HepG2 (cell line): ENCODE results near the gene PLPP7. TPM values are rescaled to one million over a fixed set of nuclear protein-coding genes. Genes with fewer than 3 reads are reported as not detected.
A peak's percentile ranks its signal among the peaks of the same experiment; 100 is the strongest.

Source experiments
- ATAC-seq: fragments of 200-7000 bp; cut with Tn5 transposase; 3 replicates; pipeline ENCODE4 v1.9.1; 2020; ENCODE audit warnings: mild to moderate bottlenecking, moderate library complexity
- BruUV-seq: library from RNA; stranded (reverse); fragments of 400-500 nt; replicated peaks from 2 replicates; lab custom pipeline; 2021; lab: Mats Ljungman, UMichigan
- CTCF ChIA-PET: fragments of 300-600 bp; formaldehyde crosslinking; extraction: SDS; loops from one replicate; lab custom pipeline; 2021; ENCODE audit warnings: low total read pairs, inconsistent platforms, low intra/inter-chr PET ratio; lab: Yijun Ruan, JAX
- POLR2A ChIA-PET: fragments of 350-600 bp; sonication (Branson Sonifier 250); formaldehyde crosslinking; loops from one replicate; lab custom pipeline; 2020; ENCODE audit warnings: antibody characterized with exemption, inconsistent platforms; lab: Yijun Ruan, JAX
- DNase-seq: peaks from one replicate; pipeline ENCODE4 v3.0.0-alpha.2; 2015; ENCODE audit warnings: low spot score
- FAIRE-seq: peaks from 3 replicates; lab custom pipeline; 2011; peaks lifted over from hg19 to GRCh38; lab: Jason Lieb, UNC
- H2AFZ ChIP-seq: one replicate; pipeline ENCODE4 v1.6.1; 2011; ENCODE audit warnings: low read length, inconsistent platforms
- H3K27ac ChIP-seq: fragments of 300-600 bp; 3 replicates; pipeline ENCODE4 v1.8.0; 2011; ENCODE audit warnings: mixed run types, mild to moderate bottlenecking, mixed read lengths, low read length, inconsistent platforms; ENCODE audit not compliant: insufficient read depth; ENCODE audit errors: extremely low read length
- H3K27me3 ChIP-seq, 2 experiments: fragments of 200-600 bp in 1 of 2; 2 replicates in 1 of 2; 3 replicates in 1 of 2; pipeline versions ENCODE4 v1.6.0 to v1.8.0; 2011; ENCODE audit warnings: low read length in 2 of 2, mild to moderate bottlenecking in 2 of 2, moderate library complexity in 2 of 2, inconsistent platforms in 1 of 2; ENCODE audit not compliant: insufficient read depth in 2 of 2, control insufficient read depth in 1 of 2
- H3K36me3 ChIP-seq, 2 experiments: fragments of 200-600 bp in 1 of 2; replicated peaks in 1 of 2; 2 replicates in 1 of 2; 3 replicates in 1 of 2; pipeline versions ENCODE4 v1.5.1 to v1.8.0; 2011; ENCODE audit warnings: low read length in 2 of 2, inconsistent platforms in 1 of 2; ENCODE audit not compliant: insufficient read depth in 2 of 2, control insufficient read depth in 1 of 2
- H3K4me1 ChIP-seq: 2 replicates; pipeline ENCODE4 v1.5.1; 2012; ENCODE audit warnings: low read length, inconsistent platforms; ENCODE audit not compliant: insufficient read depth
- H3K4me2 ChIP-seq: 2 replicates; pipeline ENCODE4 v1.6.0; 2011; ENCODE audit warnings: low read depth, low read length, inconsistent platforms
- H3K4me3 ChIP-seq, 3 experiments: fragments of 200-600 bp in 1 of 3; sonication (generic), shearing (Covaris generic) in 1 of 3; replicated peaks in 1 of 3; 2 replicates each; pipeline ENCODE4 v1.5.1; 2011 to 2016; ENCODE audit warnings: low read length in 3 of 3, inconsistent platforms in 2 of 3, low read depth in 2 of 3, mild to moderate bottlenecking in 2 of 3, control low read depth in 1 of 3, mixed read lengths in 1 of 3; ENCODE audit not compliant: insufficient read depth in 1 of 3
- H3K79me2 ChIP-seq: one replicate; pipeline ENCODE4 v1.6.1; 2011; ENCODE audit warnings: low read length, inconsistent platforms; ENCODE audit not compliant: insufficient read depth
- H3K9ac ChIP-seq: 2 replicates; pipeline ENCODE4 v1.6.0; 2011; ENCODE audit warnings: mild to moderate bottlenecking, low read depth, low read length, inconsistent platforms; ENCODE audit not compliant: insufficient read depth
- H3K9me3 ChIP-seq: 2 replicates; pipeline ENCODE4 v1.5.1; 2012; ENCODE audit warnings: mild to moderate bottlenecking, low read length
- H4K20me1 ChIP-seq: 2 replicates; pipeline ENCODE4 v1.6.0; 2011; ENCODE audit warnings: inconsistent platforms, mild to moderate bottlenecking, low read length, moderate library complexity; ENCODE audit not compliant: insufficient read depth
- ARNT2 ChIP-seq: sonication (generic); formaldehyde crosslinking; IDR thresholded peaks from 2 replicates; pipeline ENCODE4 v1.8.0; 2022; ENCODE audit warnings: mild to moderate bottlenecking, low read depth, missing genetic modification reagents, moderate library complexity
- CREB1 ChIP-seq, 2 experiments: fragments of 450-650 bp in 1 of 2; IDR thresholded peaks; 2 replicates each; pipeline ENCODE4 v1.6.1; 2016 to 2017; ENCODE audit warnings: control low read depth in 1 of 2, mild to moderate bottlenecking in 1 of 2, missing compliant biosample characterization in 1 of 2, missing genetic modification characterization in 1 of 2
- HOMEZ ChIP-seq: IDR thresholded peaks from 2 replicates; pipeline ENCODE4 v1.6.1; 2016; ENCODE audit warnings: low read depth
- MXI1 ChIP-seq: IDR thresholded peaks from 3 replicates; pipeline ENCODE4 v1.6.1; 2012; ENCODE audit warnings: low read depth, low read length, inconsistent platforms, borderline replicate concordance
- THAP11 ChIP-seq: IDR thresholded peaks from 2 replicates; pipeline ENCODE4 v1.6.1; 2016; ENCODE audit warnings: missing biosample characterization, missing genetic modification reagents
- UBTF ChIP-seq: sonication (generic); formaldehyde crosslinking; IDR thresholded peaks from 2 replicates; pipeline ENCODE4 v1.4.0; 2020; ENCODE audit warnings: mild to moderate bottlenecking, missing genetic modification reagents
- XRCC5 ChIP-seq: fragments of 200-400 bp; formaldehyde crosslinking; optimal IDR thresholded peaks from 2 replicates; pipeline ENCODE3; 2017; ENCODE audit warnings: mild to moderate bottlenecking, low read length
- ZFX ChIP-seq: sonication (generic); formaldehyde crosslinking; IDR thresholded peaks from 2 replicates; pipeline ENCODE4 v1.4.0; 2020; ENCODE audit warnings: mild to moderate bottlenecking, low read depth, missing genetic modification reagents, moderate library complexity
- ZNF17 ChIP-seq: sonication (generic); formaldehyde crosslinking; IDR thresholded peaks from 2 replicates; pipeline ENCODE4 v1.5.0; 2020; ENCODE audit warnings: mild to moderate bottlenecking, missing genetic modification reagents
- ZNF501 ChIP-seq: sonication (generic); formaldehyde crosslinking; IDR thresholded peaks from 2 replicates; pipeline ENCODE4 v1.5.1; 2020; ENCODE audit warnings: mild to moderate bottlenecking, moderate library complexity, missing genetic modification reagents
- ZNF547 ChIP-seq: sonication (generic); formaldehyde crosslinking; IDR thresholded peaks from 2 replicates; pipeline ENCODE4 v1.5.1; 2020; ENCODE audit warnings: mild to moderate bottlenecking, missing genetic modification reagents
- ZNF777 ChIP-seq: sonication (generic); formaldehyde crosslinking; IDR thresholded peaks from 2 replicates; pipeline ENCODE4 v1.4.0; 2020; ENCODE audit warnings: missing genetic modification reagents
- WGBS: methylation state at CpG from one replicate; pipeline ENCODE4 v1.1.6; 2017; ENCODE audit warnings: low lambda C conversion rate; 5-methylcytosine and 5-hydroxymethylcytosine counted together
- in situ Hi-C: cut with HindIII; loops from 2 replicates; pipeline ENCODE4 v1.10.0; 2017; ENCODE audit warnings: low pct_unique_long_range_greater_than_20kb; ENCODE audit not compliant: extremely low pct_ligation_motif_present
- intact Hi-C: fragments of 100-400 bp; cut with micrococcal nuclease; formaldehyde crosslinking; loops from one replicate; pipeline ENCODE4 v1.10.0; 2022; ENCODE audit not compliant: unreplicated experiment
- polyA plus RNA-seq, 8 experiments: library from polyadenylated mRNA; depleted of rRNA in 3 of 8; stranded (reverse) in 7 of 8; unstranded in 1 of 8; fragments of >200 nt; fragmentation: Illumina TruSeq in 4 of 8; extraction: Trizol in 4 of 8; gene quantifications; 2 replicates each; pipeline versions ENCODE4 v1.2.1 to v1.2.3, GENCODE V29; 2011 to 2016; ENCODE audit warnings: low read depth in 4 of 8, missing spikeins in 1 of 8, mixed read lengths in 1 of 8; ENCODE audit not compliant: insufficient read depth in 1 of 8
- total RNA-seq, 5 experiments: library from RNA; depleted of rRNA; stranded (reverse); fragments of >200 nt; fragmentation: Illumina TruSeq; extraction: Trizol; gene quantifications; 2 replicates each; pipeline ENCODE4 v1.2.3, GENCODE V29; 2016; ENCODE audit warnings: low read depth in 1 of 5
- TF ChIP-seq, protein P1 (sequence below), 2 experiments: sonication (generic) in 1 of 2; formaldehyde crosslinking in 1 of 2; IDR thresholded peaks; 2 replicates each; pipeline versions ENCODE4 v1.4.0 to v1.6.1; 2018 to 2020; ENCODE audit warnings: missing genetic modification reagents in 2 of 2, borderline replicate concordance in 1 of 2, low read depth in 1 of 2, mild to moderate bottlenecking in 1 of 2, missing biosample characterization in 1 of 2
- TF ChIP-seq, protein P2 (sequence below): sonication (generic); formaldehyde crosslinking; IDR thresholded peaks from 2 replicates; pipeline ENCODE4 v1.4.0; 2020; ENCODE audit warnings: mild to moderate bottlenecking, low read depth, missing genetic modification reagents
- TF ChIP-seq, protein P3 (sequence below): sonication (generic); formaldehyde crosslinking; IDR thresholded peaks from 2 replicates; pipeline ENCODE4 v1.5.1; 2020; ENCODE audit warnings: missing genetic modification reagents, mild to moderate bottlenecking, borderline replicate concordance

PLPP7 gene
- total and polyA plus RNA-seq, 2 of the 13 experiments (the other 11 are each of a cell fraction or from before 2014, with no cell fraction given) = 0.33 to 1.2 TPM

DNA sequence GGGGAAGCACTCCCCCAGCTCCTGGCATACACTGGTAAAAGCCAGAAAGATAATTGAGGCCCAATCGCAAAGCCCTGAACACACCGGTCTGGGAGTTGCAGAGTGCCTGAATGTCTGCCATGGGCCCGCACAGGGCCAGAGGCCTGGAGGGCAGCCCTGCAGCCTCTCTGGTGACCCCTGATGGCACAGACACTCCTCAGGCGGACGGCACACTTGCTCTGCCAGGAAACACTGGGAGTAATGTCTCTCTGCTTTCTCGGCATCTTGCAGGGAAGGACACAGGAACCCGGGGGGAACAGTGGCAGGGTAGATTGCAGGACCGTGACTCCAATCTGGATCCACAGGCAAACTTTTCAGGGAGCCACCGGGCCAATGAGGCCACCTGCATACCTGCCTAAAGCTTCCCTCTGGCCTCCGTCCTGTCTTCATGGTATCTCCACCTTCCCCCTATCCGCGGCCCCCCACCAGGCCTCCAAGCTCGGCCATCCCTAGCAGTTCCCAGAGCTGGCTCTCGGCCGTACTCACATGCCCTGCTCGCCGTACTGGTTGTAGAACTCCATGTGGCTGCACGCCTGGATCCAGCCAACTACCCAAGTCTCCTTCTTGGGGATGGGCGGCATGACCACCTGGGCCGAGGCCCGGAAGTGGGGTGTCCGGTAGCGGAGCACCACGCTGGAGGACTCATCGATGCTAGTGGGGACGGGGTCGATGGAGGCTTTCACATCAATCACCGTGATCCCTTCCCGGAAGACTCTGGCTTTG, 14.0 kb upstream of the PLPP7 start:
- peak; percentile 48 for DNase-seq
- H3K4me3 ChIP-seq = peak overlapping the region; percentile 26 to 68 (median 42); a peak in 5 of 6 replicates
- TF ChIP-seq ZNF547 (CRISPR knock-in tag) (0 out of 2 replicates have a peak, but pooled peaks have one; percentile 14), MXI1 (no peak), THAP11 (CRISPR knock-in tag) (0 out of 2 replicates have a peak, but pooled peaks have one; percentile 29), CREB1 (IDR thresholded peaks at IDR 0.05) (no peak), CREB1 (CRISPR knock-in tag; IDR thresholded peaks at IDR 0.05) (no peak), ZNF17 (CRISPR knock-in tag) (no peak), ZNF777 (CRISPR knock-in tag) (peak; percentile 72), XRCC5 (peak; percentile 75), ZNF501 (CRISPR knock-in tag) (peak; percentile 34; the same call in 1 of the 2 replicates), ZFX (CRISPR knock-in tag) (peak; percentile 86), ARNT2 (CRISPR knock-in tag) (0 out of 2 replicates have a peak, but pooled peaks have one; percentile 34), HOMEZ (CRISPR knock-in tag) (no peak), UBTF (CRISPR knock-in tag) (peak; percentile 45; the same call in 1 of the 2 replicates)
- TF ChIP-seq, protein P1, sequence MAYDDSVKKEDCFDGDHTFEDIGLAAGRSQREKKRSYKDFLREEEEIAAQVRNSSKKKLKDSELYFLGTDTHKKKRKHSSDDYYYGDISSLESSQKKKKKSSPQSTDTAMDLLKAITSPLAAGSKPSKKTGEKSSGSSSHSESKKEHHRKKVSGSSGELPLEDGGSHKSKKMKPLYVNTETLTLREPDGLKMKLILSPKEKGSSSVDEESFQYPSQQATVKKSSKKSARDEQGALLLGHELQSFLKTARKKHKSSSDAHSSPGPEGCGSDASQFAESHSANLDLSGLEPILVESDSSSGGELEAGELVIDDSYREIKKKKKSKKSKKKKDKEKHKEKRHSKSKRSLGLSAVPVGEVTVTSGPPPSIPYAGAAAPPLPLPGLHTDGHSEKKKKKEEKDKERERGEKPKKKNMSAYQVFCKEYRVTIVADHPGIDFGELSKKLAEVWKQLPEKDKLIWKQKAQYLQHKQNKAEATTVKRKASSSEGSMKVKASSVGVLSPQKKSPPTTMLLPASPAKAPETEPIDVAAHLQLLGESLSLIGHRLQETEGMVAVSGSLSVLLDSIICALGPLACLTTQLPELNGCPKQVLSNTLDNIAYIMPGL (CRISPR knock-in tag; IDR thresholded peaks at IDR 0.05; ENCODE audit: borderline replicate concordance in 1 of 2, low read depth in 1 of 2) = peak; percentile 26 to 30; a peak in 1 of 4 replicates
- TF ChIP-seq, protein P2, sequence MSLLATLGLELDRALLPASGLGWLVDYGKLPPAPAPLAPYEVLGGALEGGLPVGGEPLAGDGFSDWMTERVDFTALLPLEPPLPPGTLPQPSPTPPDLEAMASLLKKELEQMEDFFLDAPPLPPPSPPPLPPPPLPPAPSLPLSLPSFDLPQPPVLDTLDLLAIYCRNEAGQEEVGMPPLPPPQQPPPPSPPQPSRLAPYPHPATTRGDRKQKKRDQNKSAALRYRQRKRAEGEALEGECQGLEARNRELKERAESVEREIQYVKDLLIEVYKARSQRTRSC = no peak
- TF ChIP-seq, protein P3, sequence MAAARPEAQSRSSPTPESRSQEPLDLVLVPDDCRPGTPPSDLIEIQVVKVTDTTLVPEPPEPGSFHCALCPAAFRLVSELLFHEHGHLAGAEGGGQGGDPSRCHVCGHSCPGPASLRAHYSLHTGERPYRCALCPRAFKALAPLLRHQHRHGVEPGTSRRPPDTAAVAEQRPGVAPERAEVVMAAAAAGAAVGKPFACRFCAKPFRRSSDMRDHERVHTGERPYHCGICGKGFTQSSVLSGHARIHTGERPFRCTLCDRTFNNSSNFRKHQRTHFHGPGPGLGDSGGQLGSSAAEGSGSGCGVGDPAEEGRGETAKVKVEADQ (CRISPR knock-in tag) = 0 out of 2 replicates have a peak, but pooled peaks have one; percentile 16

More for the DNA sequence above, 14.0 kb upstream of the PLPP7 start:
- H3K9me3 ChIP-seq = no peaks in the 10 kb centered on the region
- peaks cover 52% of the 10 kb centered on the region for H3K4me1 ChIP-seq
- peak overlapping the region; percentile 53; the same call in 1 of the 2 replicates for H3K9ac ChIP-seq
- ATAC-seq (peak; percentile 91), FAIRE-seq (peak; percentile 78)
- H3K4me2 ChIP-seq = peak overlapping the region; percentile 86
- ChIA-PET CTCF (no interaction called here), POLR2A (no interaction called here)
- intact Hi-C loops = loop anchor here (5.0 to 10.0 kb wide), 2 partner anchors 49 to 98 kb away; no protein-coding TSS in a partner anchor
- H3K27me3 ChIP-seq = peaks cover 17 to 64% of the 10 kb centered on the region in 2 experiments
- no TSS peak for BruUV-seq
- H3K79me2 ChIP-seq = no peaks in the 10 kb centered on the region
- WGBS = 68% methylated on average over 12 of the region's 29 CpGs
- no peak overlapping the region for H3K27ac ChIP-seq
- H2AFZ ChIP-seq = peak overlapping the region; percentile 63
- in situ Hi-C loops = no loop called here
- no peaks in the 10 kb centered on the region for H4K20me1 ChIP-seq
- H3K36me3 ChIP-seq = no peaks in the 10 kb centered on the region
